GM21423 (cell line): ENCODE data around the gene RPL36A.

Source experiments
- ATAC-seq: cut with Tn5 transposase; IDR thresholded peaks from one replicate; pipeline ENCODE4 v1.9.1; 2021; ENCODE audit warnings: mild to moderate bottlenecking, moderate library complexity; ENCODE audit not compliant: unreplicated experiment

Gene RPL36A

GRCh38 chrX:101430457-101431078 lies 39.8 kb downstream of the RPL36A start:
- peak; percentile 93 for ATAC-seq

- ATAC-seq, result no peak
Measured at GRCh38 chrX:101442085-101442484, 51.3 kb downstream of the RPL36A start.
